EL (cell line): ENCODE results near the gene DPH2.

ENCODE experiments used
- DNase-seq: peaks from one replicate; pipeline ENCODE4 v3.0.0-alpha.2; 2016

The DPH2 gene

DNA sequence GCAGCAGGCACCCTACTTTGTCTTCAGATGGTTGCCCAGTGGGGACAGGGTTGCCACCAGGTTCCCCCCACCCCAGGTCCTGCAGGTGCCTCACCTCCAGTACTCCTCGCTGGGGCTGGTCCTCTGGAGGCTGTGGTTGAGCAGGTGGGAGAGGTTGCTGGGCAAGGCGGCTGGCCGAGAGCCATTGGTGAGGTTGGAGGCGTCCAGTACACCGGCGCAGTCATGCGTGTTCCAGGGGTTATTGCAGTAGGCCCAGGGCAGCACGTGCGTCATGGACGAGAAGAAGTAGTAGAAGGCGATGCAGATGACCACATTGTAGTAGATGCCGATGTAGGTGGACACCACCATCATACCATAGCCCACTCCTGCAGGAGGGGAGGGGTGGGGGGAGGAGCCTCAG, 38.4 kb downstream of the DPH2 start:
- DNase-seq, result no peak

DNA sequence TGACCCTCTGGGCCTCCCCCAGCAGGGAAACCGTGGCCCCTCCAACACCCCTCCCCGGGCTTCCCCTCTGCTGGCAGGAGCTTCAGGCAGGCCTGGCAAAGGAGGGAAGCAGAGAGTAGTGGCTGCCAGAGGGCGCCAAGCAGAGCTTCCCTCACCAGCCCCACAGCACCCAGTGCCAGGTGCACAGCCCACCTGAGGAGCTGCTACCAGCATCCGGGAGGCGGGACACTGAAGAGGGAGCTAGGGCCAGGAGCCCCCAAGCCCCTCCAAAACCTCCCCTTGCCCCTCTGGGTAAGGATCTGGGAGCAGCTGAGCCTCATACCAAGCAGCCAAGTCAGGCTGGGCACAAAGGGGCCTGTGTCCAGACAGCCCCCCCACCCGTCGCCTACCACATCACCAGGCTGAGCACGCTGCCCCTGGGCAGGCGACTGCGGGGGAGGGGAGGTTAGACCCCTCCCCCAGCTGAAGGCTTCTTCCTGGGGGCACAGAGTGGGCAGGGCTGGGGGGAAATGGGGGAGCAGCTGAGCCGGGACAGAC, 41.2 kb downstream of the DPH2 start:
- DNase-seq, result no peak

DNA sequence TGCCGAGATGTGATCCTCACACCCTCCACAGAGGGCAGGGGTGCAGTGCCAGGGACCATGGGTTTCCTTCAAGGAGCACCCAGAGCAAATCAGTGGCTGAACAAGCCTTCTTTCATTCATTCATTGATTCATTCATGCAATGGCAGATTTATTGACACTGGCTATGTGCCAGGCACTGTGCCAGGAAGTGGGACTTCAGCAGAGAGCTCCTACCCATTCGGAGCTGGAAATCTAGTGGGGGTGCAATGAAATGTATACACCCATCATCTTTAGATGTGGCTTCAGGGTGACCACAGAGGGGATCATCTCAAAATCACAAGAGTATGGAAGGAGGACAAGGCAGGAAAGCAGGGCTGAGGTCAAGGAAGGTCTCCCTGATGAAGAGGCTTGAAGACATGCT, 42.6 kb downstream of the DPH2 start:
- no peak for DNase-seq

DNA sequence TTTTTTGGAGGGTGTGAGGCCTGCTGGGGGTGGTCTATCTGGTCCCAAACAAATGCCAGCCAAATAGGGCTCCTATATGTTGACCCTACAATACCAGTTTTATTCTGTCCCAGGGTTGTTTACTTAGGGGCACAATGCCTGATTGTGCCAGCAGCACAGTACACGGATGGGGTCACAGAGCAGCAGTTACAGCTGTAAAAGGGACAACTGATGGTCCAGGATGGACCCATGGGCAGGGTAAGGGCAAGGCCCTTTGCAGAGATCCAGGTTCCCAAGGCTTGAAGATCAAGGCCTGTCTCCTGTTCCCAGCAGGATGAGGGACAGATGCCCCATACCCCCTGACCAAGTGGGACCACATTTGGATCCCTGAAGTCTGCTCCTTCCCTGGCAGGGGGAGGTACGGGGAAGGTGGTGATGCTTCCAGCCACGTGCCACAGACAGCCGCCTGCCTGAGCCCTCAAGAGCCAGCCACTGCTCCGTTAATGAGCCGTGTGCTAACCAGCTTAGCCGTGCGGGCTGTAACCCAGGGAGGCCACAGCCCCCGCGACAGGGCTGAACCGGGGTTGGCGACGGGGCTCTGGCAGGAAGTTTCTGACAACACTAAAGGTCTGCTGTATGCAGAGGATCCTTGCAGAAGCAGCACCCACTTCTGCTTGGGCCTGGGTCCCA, 43.3 kb downstream of the DPH2 start:
- no peak for DNase-seq

GRCh38 chr1:44013949-44014348, 44.1 kb downstream of the DPH2 start:
- DNase-seq, result no peak

DNA sequence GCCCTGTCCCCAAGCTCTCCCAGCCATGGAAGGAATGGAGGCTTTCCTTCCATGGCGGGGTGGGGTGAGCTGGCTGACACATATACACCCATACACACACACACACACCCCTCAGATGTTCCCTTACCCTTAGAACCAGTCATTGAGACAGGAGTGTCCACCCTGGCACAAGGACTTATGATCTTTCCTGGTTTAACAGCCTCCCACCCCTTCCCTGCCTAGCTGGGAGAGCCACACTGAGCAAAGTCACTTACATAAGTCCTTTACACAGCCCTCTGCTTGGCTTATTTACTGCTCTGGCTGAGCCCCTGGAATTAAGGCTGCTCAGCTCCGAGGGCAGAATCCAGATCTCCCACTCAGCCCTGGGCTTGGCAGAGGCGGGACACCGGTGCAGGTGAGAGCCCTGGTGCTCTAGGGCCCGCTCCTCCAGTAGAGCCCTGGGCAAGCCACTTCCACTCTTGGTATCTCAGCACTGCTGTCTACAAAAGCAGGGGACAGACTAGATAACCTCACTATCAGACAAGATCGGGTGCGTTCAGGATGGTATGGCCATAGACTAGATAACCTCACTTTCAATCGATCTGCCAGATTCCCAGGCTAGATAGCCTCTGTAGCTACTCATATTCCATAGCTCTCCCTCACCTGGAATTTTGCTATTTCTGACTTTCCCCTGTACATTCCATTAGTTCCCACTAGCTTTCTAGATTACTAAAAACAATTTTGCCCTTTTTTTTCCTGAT, 44.7 kb downstream of the DPH2 start:
- DNase-seq, result no peak

- no peak for DNase-seq
Observed at GRCh38 chr1:44015206-44015605, 45.4 kb downstream of the DPH2 start.

GRCh38 chr1:44016041-44016889, 46.5 kb downstream of the DPH2 start:
- no peak for DNase-seq

GRCh38 chr1:44016890-44017400, 47.1 kb downstream of the DPH2 start:
- no peak for DNase-seq

GRCh38 chr1:44019466-44019948, 49.7 kb downstream of the DPH2 start:
- DNase-seq, result no peak

DNA sequence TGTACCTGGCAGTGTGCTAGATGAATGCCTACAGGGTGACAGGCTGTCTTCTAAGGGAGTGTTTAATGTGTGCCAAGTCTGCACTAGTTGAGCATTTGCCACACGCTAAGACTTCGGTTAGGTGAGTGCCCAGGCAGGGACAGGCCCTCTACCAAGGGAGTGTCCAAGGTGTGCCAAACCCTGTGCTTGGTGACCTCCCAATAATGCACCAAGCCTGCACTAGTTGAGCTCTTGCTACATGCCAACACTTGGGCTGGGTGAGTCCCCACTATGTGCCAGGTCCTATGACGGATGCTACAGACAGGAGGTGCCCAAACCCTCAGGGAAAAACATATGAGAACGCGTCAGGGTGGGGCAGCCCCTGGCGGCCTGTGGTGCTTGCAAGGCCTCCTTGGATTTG, 50.7 kb downstream of the DPH2 start:
- DNase-seq, result no peak

DNA sequence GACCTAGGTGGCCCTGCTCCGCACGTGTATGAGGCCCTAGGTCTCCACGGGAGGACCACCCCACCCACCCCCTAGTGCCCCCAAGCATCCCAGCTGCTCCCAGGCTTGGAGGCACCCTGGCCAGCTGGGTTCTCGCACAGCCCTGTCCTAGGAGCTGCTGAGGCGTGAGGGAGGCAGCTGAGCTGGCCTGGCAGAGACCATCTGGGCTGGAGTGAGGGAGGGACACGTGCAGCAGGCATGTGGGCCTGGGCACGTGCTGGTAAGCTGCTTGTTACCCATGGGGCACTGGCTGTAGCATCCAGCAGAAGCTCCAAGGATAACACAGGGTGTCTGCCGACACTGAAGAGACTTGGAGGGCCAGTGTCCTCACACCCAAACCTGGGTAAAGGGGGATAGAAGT, 51.3 kb downstream of the DPH2 start:
- no peak for DNase-seq

DNA sequence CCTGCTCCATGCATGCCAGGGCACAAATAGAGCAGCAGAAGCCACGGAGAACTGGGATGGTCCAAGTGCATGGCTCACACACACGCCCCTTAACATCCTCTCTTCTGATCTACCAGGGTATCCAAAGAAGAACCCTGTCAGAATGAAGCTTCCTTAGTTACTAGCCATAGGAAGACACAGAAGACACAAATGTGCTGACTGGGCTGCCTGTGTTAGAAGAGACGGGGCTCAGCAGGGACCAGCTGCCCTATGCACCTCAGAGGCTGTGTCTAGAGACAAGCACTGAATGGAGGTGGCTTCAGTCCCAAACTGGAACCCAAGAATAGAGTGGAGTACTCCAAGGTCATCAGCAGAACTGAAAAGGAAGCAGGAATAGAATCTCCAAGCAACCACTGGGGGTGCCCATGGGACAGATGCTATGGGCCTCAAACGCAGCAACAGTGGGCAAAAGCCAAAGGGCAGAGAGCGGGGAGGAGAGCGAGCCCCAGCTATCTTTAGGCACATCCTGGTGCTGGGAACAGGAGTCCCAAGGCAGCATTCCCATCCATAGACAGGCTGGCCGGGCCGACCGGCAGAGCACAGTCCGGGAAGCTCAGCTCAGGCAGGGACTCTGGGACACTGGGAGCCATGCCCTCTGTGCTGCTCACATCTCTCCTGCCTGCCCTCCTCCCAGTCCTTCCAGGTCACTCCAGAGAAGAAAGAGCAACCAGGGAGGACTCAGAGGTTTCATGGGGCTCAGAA, 51.9 kb downstream of the DPH2 start:
- no peak for DNase-seq
